Measurements from ENCODE around the gene SPON1.

GRCh38 chr11:14186046-14186775 is 223.7 kb downstream of the SPON1 start:
- no peak for TF ChIP-seq CTCF (IDR thresholded peaks at IDR 0.05; ENCODE audit: borderline replicate concordance, extremely low read depth, low read length, poor library complexity, severe bottlenecking)
- no peak for TF ChIP-seq EZH2 (IDR thresholded peaks at IDR 0.05; ENCODE audit: borderline replicate concordance, low read depth, low read length, severe bottlenecking)
